ENCODE data around the gene KBTBD2.
"Not testable (repeated sequence)": the region's sequence is repeated elsewhere in the genome, so short reads cannot be mapped to it uniquely, and the experiment has no call there.

Gene KBTBD2

DNA sequence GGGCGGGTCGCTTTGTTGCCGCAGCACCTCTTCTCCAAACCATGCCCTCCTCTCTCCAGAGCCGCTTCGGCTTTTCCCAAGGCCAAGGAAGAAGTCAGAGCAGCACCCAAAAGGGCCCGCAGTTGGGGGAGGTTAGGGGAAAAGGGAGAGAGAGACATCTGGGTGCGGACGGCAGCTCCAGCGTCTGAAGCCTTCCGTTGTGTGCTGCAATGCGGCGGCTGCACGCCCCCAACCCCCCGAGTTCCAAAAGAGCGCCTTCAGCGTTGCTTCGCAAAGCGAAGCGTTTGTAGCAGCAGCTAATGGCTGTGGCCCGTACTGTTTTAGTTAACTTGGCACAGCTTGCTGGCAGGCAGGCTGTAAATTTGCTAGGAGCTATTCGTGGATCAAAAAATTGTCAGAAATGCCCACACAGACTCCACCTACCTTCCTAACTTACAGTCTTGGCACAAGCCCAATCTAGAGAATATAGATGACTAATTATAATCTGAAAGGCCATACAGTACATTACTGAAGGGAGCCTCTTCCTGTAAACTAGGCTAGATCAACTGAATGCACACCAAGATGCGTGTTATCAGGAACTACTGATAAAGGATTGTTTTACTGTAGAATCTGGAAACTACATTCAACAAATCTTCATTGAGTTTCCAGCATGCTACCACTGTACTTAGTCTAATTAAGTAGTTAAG is 1.1 kb upstream of the KBTBD2 start:
- DNase-seq, result peak; percentile 69

- peak; percentile 98 for DNase-seq
Measured at GRCh38 chr7:32891800-32892520, 400 bp upstream of the KBTBD2 start.

GRCh38 chr7:32890793-32891042 is 842 bp downstream of the KBTBD2 start:
- no peak for DNase-seq

- DNase-seq, result no peak
Measured at GRCh38 chr7:32890010-32890792, 1.4 kb downstream of the KBTBD2 start.

- no peak for DNase-seq
Measured at GRCh38 chr7:32888505-32888904, 3.1 kb downstream of the KBTBD2 start.

DNA sequence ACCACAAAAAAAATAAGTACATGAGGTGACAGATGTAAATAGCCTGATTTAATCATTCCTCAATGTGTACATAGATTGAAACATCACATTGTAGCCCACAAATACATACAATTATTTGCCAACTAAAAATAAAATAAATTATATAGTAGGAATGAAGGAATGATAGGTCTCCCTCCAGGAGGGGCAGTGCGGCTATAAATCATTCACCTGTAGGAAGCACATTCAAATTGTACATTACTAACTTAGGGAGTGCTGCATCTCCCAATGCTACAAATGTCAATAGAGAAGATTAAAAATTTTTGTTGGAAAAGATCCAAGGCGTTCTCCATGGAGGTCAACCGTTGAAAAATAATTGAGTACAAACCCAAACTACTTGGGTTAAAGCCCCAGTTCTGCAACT is 4.2 kb downstream of the KBTBD2 start:
- no peak for DNase-seq

DNA sequence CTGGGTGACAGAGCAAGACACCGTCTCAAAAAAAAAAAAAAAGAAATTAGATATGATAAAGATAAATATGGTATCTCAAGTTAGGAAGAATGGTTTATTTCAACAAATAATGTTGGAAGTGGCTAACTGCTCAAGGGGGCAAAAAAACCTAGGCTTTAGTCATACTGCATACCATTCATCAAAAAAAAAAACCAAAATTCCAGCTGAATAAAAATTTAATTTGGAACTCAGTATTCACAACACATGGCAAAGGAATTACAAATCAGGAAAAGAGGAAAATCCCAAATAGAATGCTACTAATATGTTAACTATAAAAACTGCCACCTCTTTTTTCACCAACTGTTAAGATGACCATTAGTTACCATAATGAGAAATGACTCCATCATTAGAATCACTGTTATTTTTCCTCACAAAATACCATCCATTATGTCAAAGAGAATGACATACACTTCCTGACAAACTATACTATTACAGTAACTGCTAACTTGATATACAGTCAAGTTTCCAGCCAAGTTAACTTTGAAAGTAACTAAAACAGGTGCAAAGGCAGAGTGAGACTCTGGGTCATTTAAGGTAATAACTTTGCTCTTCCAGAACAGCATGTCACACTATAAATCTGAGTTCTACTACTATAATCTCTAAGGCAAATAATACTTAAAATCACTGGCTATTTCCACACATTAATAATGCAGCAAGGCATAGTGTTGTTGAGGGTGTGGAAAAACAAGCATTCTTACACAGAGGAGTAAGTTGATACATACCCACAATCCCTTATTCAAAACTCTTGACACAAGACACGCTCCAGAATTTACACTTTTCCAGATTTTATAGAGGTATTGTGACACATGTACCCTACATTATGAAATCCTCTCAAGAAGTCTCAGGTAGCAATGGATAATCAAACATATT is 10.2 kb downstream of the KBTBD2 start:
- DNase-seq, result no peak

DNA sequence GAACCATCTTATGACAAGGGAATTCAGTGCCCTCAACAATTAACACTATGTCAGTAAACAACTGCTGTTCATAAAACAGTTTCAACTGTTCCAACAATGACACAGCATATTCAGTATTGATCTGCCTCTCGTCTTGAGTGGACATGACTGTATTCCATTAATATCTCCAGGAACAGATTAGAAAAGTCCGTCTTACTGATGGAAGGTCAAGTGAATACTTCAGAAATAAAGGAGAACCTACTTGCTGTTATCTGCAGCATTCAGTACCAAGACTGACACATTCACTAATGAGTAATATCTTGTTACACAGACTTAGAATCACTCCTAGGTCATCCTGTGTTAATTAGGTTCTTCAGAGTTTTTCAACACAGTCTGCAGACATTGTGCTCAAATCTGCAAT is 12.1 kb downstream of the KBTBD2 start:
- DNase-seq, result no peak

GRCh38 chr7:32878023-32878422 is 13.5 kb downstream of the KBTBD2 start:
- not testable (repeated sequence) for DNase-seq

DNA sequence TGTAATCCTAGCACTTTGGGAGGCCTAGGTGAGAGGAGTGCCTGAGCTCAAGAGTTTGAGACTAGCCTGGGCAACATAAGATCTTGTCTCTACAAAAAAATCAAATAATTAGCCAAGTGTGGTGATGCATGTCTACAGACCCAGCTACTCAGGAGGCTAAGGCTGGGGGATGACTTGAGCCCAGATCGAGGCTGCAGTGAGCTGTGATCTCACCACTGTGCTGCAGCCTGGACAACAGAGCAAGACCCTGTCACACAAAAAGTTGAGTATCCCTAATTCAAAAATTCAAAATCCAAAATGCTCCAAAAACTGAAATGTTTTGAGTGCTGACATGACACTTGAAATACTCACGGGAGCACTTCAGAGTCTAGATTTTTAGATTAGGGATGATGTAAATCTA is 19.1 kb downstream of the KBTBD2 start:
- no peak for DNase-seq

DNA sequence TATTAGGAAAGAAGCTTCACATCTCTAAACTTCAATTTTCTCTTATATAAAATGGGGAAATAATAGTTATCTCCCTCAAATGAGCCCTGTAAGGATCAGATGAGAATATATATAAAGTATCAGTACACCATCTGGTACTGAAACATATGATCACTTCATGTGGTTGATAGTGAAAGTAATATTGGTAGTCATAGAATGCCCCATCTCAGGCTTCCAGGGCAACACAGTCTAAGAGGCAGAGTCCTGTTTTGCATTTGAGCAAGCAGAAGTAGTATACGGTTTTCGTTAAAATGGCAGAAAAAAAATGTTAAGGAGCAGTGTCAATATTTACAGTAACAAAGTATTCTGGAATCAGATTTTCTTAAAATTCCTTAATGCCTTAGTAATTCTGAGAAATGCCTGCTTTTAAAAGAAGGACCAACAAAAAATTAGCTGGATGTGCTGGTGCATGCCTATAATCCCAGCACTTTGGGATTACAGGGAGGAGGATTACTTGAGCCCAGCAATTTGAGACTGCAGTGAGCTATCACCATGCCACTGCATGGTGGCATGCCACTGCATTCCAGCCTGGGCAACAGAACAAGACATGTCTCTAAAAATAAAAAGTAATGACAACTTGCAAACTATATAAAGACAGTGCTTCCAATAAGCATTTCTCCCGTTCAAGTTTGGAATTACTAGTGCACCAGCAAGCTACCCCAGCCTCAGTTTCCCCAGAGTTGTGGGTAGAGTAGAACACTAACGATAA is 19.8 kb downstream of the KBTBD2 start:
- DNase-seq, result no peak

GRCh38 chr7:32870298-32870697 is 21.3 kb downstream of the KBTBD2 start:
- DNase-seq, result no peak

- DNase-seq, result no peak
Measured at GRCh38 chr7:32869716-32870115, 21.8 kb downstream of the KBTBD2 start.

DNA sequence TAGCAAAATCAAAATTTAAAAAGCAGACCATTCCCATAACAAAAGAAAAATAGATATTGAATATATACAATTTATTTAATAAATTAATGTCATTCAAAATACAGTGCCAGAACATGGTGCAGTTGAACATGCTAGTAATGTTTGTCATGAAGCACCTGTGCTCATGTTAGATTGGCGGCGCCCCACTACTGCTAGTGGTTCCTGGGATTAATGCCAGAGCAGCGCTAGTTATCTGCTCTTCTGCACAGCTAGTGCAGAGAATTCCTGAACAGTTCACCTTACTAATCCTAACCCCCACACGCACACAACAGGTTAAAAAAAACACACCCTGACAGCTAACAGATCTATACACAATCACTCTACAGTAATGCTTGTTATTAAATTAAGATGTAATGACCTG is 23.4 kb downstream of the KBTBD2 start:
- DNase-seq, result no peak

- DNase-seq, result no peak
Measured at GRCh38 chr7:32865448-32866030, 26.0 kb downstream of the KBTBD2 start.

DNA sequence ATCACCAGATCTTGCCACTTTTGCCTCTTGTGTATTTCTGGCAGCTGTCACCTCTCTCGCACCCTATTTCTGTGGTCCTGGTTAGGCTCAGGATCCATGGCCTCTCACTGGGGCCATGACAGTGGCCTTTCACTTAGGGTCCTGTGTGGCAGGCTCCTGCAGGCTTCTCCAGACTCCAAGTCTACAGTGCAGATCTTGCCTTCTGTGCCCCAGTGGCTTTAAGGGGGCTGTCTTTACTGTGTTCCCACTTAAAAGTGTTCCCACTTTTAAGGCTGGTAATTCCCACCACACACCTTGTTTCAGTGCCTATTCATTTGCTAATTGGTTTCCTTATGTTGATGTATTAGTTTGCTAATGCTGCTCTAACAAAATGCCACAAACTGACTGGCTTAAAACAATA is 27.7 kb downstream of the KBTBD2 start:
- DNase-seq, result not testable (repeated sequence)

DNA sequence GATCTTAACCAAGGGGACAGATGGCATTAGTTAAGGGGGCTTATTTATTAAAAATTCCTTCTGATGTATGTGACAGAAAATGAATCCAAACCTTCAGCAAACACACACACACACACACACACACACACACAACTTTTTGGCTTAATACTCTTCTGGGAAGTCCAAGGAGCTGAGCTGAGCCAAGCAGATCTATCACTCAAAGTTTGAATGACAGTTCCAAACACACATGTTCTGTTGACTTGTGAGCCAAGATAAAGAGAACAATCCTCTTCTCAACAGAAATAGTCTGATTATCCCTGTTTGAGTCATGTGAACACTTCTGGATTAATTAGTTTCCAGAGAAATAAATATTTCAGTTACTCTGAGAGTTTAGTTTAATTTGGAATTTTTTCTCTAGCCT is 31.5 kb downstream of the KBTBD2 start:
- no peak for DNase-seq

- DNase-seq, result no peak
Measured at GRCh38 chr7:32858648-32859047, 32.9 kb downstream of the KBTBD2 start.

DNA sequence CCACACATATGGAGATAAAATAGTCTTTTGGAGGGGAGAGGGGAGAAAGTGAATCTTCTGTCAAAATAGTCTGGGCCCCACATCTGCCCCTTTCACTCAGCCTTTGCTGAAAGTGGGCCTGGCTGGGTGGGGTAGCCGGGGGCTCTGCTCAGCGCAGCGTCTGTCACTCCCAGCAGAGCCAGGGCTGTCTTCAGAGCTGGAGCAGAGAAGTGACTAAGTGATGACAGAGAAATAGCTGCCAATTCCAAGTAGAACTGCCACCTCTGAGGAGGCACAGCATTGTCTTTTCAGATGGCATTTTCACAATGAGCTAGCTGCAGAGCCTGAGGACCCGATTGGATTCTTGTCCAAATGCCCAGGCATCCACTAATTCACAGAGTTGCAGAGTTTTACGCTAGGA is 34.5 kb downstream of the KBTBD2 start:
- DNase-seq, result not testable (repeated sequence)

GRCh38 chr7:32855837-32856775 is 35.5 kb downstream of the KBTBD2 start:
- DNase-seq, result not testable (repeated sequence)

DNA sequence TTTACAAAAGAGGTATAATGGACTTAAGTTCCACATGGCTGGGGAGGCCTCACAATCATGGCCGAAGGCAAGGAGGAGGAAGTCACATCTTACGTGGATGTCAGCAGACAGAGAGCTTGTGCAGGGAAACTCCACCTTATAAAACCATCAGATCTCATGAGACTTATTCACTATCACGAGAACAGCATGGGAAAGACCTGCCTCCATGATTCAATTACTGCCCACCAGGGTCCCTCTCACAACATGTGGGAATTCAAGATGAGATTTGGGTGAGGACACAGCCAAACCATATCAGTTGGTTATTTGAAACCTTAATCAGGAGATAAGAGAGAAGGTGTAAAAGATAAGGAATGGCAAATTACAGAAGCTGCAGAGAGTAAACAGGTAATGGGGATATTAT is 40.9 kb downstream of the KBTBD2 start:
- not testable (repeated sequence) for DNase-seq

Data from islet precursor cell (in vitro differentiated cells).